Measurements from ENCODE around the gene TUBGCP5.

TUBGCP5 gene

DNA sequence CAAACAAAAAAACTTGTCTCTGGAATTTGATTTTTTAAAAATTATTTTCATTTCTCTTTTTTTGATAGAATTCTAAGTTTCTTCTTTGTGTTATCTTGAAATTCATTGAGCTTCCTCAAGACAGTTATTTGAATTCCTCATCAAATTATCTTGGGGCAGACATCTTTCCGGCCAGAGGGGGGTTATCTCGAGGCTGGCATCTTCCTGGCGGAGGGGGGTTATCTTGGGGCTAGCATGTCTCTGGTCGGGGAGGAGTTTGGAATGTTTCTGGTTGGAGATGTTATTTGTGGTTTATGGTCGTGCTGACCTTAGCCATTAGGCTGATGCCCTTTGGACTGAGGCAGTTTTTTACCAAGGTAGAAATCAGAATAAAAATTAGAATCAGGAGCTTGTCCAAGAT is 15.9 kb upstream of the TUBGCP5 start:
- TF ChIP-seq, protein P1, sequence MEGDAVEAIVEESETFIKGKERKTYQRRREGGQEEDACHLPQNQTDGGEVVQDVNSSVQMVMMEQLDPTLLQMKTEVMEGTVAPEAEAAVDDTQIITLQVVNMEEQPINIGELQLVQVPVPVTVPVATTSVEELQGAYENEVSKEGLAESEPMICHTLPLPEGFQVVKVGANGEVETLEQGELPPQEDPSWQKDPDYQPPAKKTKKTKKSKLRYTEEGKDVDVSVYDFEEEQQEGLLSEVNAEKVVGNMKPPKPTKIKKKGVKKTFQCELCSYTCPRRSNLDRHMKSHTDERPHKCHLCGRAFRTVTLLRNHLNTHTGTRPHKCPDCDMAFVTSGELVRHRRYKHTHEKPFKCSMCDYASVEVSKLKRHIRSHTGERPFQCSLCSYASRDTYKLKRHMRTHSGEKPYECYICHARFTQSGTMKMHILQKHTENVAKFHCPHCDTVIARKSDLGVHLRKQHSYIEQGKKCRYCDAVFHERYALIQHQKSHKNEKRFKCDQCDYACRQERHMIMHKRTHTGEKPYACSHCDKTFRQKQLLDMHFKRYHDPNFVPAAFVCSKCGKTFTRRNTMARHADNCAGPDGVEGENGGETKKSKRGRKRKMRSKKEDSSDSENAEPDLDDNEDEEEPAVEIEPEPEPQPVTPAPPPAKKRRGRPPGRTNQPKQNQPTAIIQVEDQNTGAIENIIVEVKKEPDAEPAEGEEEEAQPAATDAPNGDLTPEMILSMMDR (IDR thresholded peaks at IDR 0.05; ENCODE audit: insufficient read depth, low read length, poor library complexity, severe bottlenecking): no peak
- H3K9me2 ChIP-seq (replicated peaks; ENCODE audit: insufficient read depth, low read length): no peaks in the 10 kb centered on the region
- H4K20me1 ChIP-seq (ENCODE audit: low read depth, low read length): no peaks in the 10 kb centered on the region
- H3K36me3 ChIP-seq (ENCODE audit: low read length): no peaks in the 10 kb centered on the region
- no peak overlapping the region for H3K4me3 ChIP-seq (ENCODE audit: insufficient read depth, low read length, poor library complexity, severe bottlenecking)
- H3K27me3 ChIP-seq (ENCODE audit: low read length): no peaks in the 10 kb centered on the region
- H3K9me3 ChIP-seq (ENCODE audit: insufficient read depth, low read length): no peaks in the 10 kb centered on the region
- no peaks in the 10 kb centered on the region for H3K79me2 ChIP-seq (ENCODE audit: insufficient read depth, low read length)
- no peaks in the 10 kb centered on the region for H3F3A ChIP-seq (ENCODE audit: insufficient read depth)
- no peak overlapping the region for H3K27ac ChIP-seq (ENCODE audit: low read depth, low read length)
- H3K4me2 ChIP-seq (ENCODE audit: low read depth, low read length, poor library complexity, severe bottlenecking): no peak overlapping the region
- no peak overlapping the region for H3K9ac ChIP-seq (ENCODE audit: low read length)
- no peak overlapping the region for H2AFZ ChIP-seq (ENCODE audit: low read depth, low read length, severe bottlenecking)

DNA sequence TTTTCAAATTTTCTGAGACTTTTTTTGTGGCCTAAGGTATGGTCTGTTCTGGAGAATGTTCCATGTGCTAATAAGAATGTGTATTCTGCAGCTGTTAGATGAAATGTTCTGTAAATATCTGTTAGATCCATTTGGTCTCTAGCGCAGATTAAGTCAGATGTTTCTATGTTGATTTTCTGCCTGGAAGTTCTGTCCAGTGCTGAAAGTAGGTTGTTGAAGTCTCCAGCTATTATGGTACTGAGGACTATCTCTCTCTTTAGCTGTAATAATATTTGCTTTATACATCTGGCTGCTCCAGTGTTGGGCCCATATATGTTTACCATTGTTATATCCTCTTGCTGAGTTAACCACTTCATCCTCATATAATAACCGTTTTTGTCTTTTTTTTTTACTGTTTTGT is 13.2 kb upstream of the TUBGCP5 start:
- no peaks in the 10 kb centered on the region for H3K27me3 ChIP-seq (ENCODE audit: low read length)
- H3K4me2 ChIP-seq (ENCODE audit: low read depth, low read length, poor library complexity, severe bottlenecking): no peak overlapping the region
- H4K20me1 ChIP-seq (ENCODE audit: low read depth, low read length): no peaks in the 10 kb centered on the region
- H2AFZ ChIP-seq (ENCODE audit: low read depth, low read length, severe bottlenecking): no peak overlapping the region
- H3K9me2 ChIP-seq (replicated peaks; ENCODE audit: insufficient read depth, low read length): no peaks in the 10 kb centered on the region
- no peak overlapping the region for H3K27ac ChIP-seq (ENCODE audit: low read depth, low read length)
- H3K9me3 ChIP-seq (ENCODE audit: insufficient read depth, low read length): no peaks in the 10 kb centered on the region
- no peak overlapping the region for H3K4me3 ChIP-seq (ENCODE audit: insufficient read depth, low read length, poor library complexity, severe bottlenecking)
- H3K9ac ChIP-seq (ENCODE audit: low read length): no peak overlapping the region
- no peaks in the 10 kb centered on the region for H3K36me3 ChIP-seq (ENCODE audit: low read length)
- no peaks in the 10 kb centered on the region for H3F3A ChIP-seq (ENCODE audit: insufficient read depth)
- no peak for TF ChIP-seq EZH2phosphoT487 (conservative IDR thresholded peaks at IDR 0.05; ENCODE audit: low read length)
- TF ChIP-seq, protein P1 (IDR thresholded peaks at IDR 0.05; ENCODE audit: insufficient read depth, low read length, poor library complexity, severe bottlenecking): no peak
- H3K79me2 ChIP-seq (ENCODE audit: insufficient read depth, low read length): no peaks in the 10 kb centered on the region

GRCh38 chr15:23050708-23051107 is 11.3 kb upstream of the TUBGCP5 start:
- Histone ChIP-seq H3K27ac (ENCODE audit: low read depth, low read length) (no peak overlapping the region), H3K79me2 (ENCODE audit: insufficient read depth, low read length) (no peaks in the 10 kb centered on the region), H3K4me2 (ENCODE audit: low read depth, low read length, poor library complexity, severe bottlenecking) (no peak overlapping the region), H3K4me3 (ENCODE audit: insufficient read depth, low read length, poor library complexity, severe bottlenecking) (no peak overlapping the region), H2AFZ (ENCODE audit: low read depth, low read length, severe bottlenecking) (no peak overlapping the region), H3K9me2 (replicated peaks; ENCODE audit: insufficient read depth, low read length) (no peaks in the 10 kb centered on the region), H3K36me3 (ENCODE audit: low read length) (no peaks in the 10 kb centered on the region), H3K9ac (ENCODE audit: low read length) (no peak overlapping the region), H3F3A (ENCODE audit: insufficient read depth) (no peaks in the 10 kb centered on the region), H4K20me1 (ENCODE audit: low read depth, low read length) (no peaks in the 10 kb centered on the region), H3K27me3 (ENCODE audit: low read length) (no peaks in the 10 kb centered on the region), H3K9me3 (ENCODE audit: insufficient read depth, low read length) (no peaks in the 10 kb centered on the region)
- TF ChIP-seq EZH2phosphoT487 (conservative IDR thresholded peaks at IDR 0.05; ENCODE audit: low read length): no peak
- TF ChIP-seq, protein P1 (IDR thresholded peaks at IDR 0.05; ENCODE audit: insufficient read depth, low read length, poor library complexity, severe bottlenecking): no peak
